GM08714 (cell line): Measurements from ENCODE around the gene MUC5AC.
"Not testable (repeated sequence)": the region's sequence is repeated elsewhere in the genome, so short reads cannot be mapped to it uniquely, and the experiment has no call there.

Experiments used
- H3K4me3 ChIP-seq: fragments of 200-500 bp; sonication (Bioruptor generic); 2 replicates; pipeline ENCODE4 v1.5.1; 2014; ENCODE audit warnings: mild to moderate bottlenecking, low read length, inconsistent platforms
- ZNF274 ChIP-seq: IDR thresholded peaks from 2 replicates; pipeline ENCODE4 v1.6.1; 2012; ENCODE audit warnings: mild to moderate bottlenecking, low read depth, low read length

Gene MUC5AC

GRCh38 chr11:1157645-1158591 is at the start of gene MUC5AC:
MUC5AC (plus strand) TSS chr11:1157953; CDS start chr11:1158000, 47 bp downstream.
- TF ChIP-seq ZNF274, result no peak

DNA sequence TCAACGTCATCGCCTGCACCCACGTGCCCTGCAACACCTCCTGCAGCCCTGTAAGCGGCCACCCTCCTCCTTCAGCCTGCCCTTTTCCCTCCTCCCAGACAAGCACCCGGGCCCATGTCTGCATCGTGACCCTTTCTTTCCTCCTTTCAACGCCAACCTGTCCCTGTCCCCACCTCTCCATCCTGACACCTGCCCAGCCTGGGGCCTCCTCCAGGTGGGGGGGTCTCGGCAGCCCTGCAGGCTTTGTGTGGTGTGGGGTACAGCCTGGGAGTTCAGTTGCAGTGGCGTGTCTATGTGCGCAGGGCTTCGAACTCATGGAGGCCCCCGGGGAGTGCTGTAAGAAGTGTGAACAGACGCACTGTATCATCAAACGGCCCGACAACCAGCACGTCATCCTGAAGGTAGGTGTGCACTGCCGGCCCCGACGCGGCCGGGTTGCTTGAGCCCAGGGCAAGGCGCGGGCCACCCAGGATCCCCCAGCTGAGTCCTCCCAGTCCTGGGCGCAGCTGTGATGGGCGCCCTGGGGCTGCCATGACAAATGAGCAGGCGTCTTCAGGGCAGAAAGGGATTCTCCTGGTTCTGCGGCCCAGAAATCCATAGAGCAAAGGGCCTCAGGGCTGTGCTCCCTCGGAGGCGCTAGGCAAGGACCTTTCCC is 49.4 kb upstream of the MUC5AC start:
- TF ChIP-seq ZNF274, result no peak
- no peak overlapping the region for H3K4me3 ChIP-seq

More at GRCh38 chr11:1157645-1158591, at the start of gene MUC5AC:
- no peak within 1 kb of the TSS for H3K4me3 ChIP-seq

DNA sequence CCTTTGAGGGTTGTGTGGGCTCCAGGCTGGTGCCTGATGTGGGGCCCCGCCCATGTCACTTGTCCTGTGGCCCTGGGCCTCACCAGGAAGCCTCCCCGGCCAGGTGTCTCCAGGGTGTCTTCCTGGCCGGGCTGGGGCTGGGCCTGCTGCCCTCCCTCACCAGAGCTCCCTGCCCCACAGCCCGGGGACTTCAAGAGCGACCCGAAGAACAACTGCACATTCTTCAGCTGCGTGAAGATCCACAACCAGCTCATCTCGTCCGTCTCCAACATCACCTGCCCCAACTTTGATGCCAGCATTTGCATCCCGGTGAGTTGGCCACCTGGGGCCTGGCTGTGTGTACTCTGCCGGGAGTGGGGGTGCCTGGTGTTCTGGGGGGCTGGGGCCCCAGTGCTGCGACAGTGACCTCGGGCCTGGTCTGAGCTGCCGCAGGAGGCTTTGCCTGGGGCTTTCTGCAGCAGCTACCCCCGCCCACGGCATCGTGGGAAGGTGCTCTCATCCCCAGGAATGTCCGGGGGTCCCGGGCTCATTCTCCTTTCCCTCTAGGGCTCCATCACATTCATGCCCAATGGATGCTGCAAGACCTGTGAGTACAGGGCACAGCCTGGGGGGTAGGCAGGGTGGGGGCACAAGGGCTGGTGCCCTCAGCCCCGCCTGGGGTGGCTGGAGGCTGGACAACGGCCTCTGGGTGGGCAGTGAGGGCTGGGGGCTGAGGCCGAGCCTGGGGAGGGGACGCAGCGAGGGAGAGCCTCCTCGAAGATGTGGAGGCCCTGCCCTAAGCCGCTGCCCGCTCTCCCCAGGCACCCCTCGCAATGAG is 48.4 kb upstream of the MUC5AC start:
- TF ChIP-seq ZNF274, result no peak

GRCh38 chr11:1109918-1110705 is 47.6 kb upstream of the MUC5AC start:
- no peak overlapping the region for H3K4me3 ChIP-seq
- TF ChIP-seq ZNF274, result no peak

More for the DNA sequence above, 48.4 kb upstream of the MUC5AC start:
- no peak overlapping the region for H3K4me3 ChIP-seq

DNA sequence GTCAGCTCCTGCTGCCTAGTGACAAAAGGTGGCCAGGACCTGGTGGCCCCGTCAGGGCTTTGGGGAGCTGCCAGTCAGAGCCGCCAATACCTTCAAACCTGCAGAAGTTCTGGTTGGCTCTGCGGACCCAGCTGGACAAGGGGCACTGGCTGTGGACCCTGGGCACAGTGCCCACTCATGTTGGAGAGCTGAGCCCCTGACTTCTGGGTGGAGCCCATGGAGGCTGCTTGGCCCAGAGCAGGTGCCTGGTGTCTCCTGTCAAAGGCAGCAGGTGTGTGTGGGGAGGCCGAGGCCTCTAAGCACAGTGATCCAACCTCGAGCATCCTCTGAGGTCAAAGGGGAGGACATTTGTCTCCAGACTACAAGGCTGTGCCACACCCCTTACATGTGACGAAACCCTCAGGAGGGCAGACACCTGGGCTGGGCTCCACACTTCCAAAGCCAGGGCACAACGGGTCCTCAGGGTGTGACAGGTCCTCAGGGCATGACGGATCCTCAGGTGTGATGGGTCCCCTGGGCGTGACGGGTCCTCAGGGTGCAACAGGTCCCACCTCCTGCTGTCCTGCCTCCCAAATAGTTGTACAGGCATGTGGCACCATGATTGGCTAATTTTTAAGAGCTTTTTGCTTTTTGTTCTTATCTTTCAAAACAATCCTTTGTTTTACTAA is 46.1 kb upstream of the MUC5AC start:
- no peak for TF ChIP-seq ZNF274
- H3K4me3 ChIP-seq, result no peak overlapping the region

- TF ChIP-seq ZNF274, result no peak
- H3K4me3 ChIP-seq, result no peak overlapping the region
Measured at GRCh38 chr11:1112351-1113191, 45.2 kb upstream of the MUC5AC start.

GRCh38 chr11:1113405-1114201 is 44.1 kb upstream of the MUC5AC start:
- H3K4me3 ChIP-seq, result no peak overlapping the region
- TF ChIP-seq ZNF274, result no peak

- H3K4me3 ChIP-seq, result not testable (repeated sequence)
Measured at GRCh38 chr11:1115292-1115691, 42.5 kb upstream of the MUC5AC start.

- no peak for TF ChIP-seq ZNF274
- H3K4me3 ChIP-seq, result no peak overlapping the region
Measured at GRCh38 chr11:1116104-1116503, 41.6 kb upstream of the MUC5AC start.

DNA sequence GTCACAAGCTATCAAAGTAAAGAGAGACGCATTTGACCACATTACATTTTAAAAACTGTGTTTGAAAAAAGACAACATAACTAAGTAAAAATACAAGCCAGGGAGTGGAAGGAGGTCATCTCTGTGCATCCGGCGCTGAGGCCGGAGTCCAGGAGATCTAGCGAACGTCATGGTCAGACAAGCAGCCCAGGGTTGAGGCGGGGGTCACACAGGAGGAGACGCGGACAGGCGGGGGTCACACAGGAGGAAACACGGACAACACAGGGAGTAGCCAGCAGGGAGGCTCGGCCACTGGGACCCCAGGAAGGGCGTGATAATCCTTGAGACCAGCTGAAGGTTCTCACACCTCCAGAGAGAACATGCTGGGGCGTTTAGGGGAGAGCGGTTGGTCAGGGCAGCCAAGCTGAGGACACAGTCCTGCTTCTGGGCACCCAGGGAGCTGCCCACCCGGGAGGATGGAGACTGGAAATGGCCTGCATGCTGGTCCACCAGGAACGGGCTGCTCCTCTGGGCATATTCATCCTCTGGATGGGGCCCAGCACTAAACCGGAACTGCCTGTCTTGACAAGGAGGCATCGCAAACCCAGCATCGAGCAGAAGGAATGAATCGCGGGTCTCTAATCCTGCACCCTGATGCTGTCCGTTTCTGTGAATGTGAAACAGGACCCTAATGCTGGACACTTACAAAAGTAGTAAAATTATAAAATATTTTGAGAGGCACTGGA is 40.9 kb upstream of the MUC5AC start:
- TF ChIP-seq ZNF274, result no peak
- no peak overlapping the region for H3K4me3 ChIP-seq

DNA sequence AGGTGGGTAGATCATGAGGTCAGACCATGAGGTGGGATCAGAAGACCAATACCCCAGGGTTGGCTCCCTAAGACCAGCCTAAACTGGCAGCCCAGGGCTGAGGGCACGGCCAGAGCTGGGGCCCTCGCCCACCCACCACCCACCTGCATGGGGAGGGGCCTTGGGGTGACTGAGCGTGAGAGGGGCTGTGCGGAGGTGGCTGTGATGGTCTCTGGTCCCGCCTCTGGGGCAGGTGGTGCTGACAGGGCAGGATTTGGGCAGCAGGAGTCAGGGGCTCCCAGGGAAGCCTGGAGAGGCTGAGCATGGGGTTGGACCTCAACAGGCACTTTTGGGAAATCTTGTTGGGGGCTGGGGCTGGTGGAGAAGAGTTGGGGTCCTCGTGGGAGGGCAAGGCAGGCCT is 39.8 kb upstream of the MUC5AC start:
- no peak overlapping the region for H3K4me3 ChIP-seq
- TF ChIP-seq ZNF274, result no peak
